ENCODE results near the gene HORMAD2.

HORMAD2 gene

GRCh38 chr22:30079952-30080533 is at the start of gene HORMAD2:
Gene HORMAD2 (plus strand): TSS chr22:30080464. CDS start chr22:30093953, 13,489 bp downstream.
- DNase-seq (ENCODE audit: low spot score), result no peak

- DNase-seq (ENCODE audit: low spot score), result no peak
Observed at GRCh38 chr22:30031328-30031727, 48.9 kb upstream of the HORMAD2 start.

- DNase-seq (ENCODE audit: low spot score), result no peak
Observed at GRCh38 chr22:30031764-30032455, 48.4 kb upstream of the HORMAD2 start.

- DNase-seq (ENCODE audit: low spot score), result no peak
Observed at GRCh38 chr22:30033137-30033536, 47.1 kb upstream of the HORMAD2 start.

- no peak for DNase-seq (ENCODE audit: low spot score)
Observed at GRCh38 chr22:30033901-30034300, 46.4 kb upstream of the HORMAD2 start.

GRCh38 chr22:30036656-30037055 is 43.6 kb upstream of the HORMAD2 start:
- no peak for DNase-seq (ENCODE audit: low spot score)

- no peak for DNase-seq (ENCODE audit: low spot score)
Observed at GRCh38 chr22:30038219-30038618, 42.0 kb upstream of the HORMAD2 start.

GRCh38 chr22:30040499-30041260 is 39.6 kb upstream of the HORMAD2 start:
- no peak for DNase-seq (ENCODE audit: low spot score)

GRCh38 chr22:30041475-30041874 is 38.8 kb upstream of the HORMAD2 start:
- DNase-seq (ENCODE audit: low spot score), result no peak

- no peak for DNase-seq (ENCODE audit: low spot score)
Observed at GRCh38 chr22:30041881-30042280, 38.4 kb upstream of the HORMAD2 start.

- no peak for DNase-seq (ENCODE audit: low spot score)
Observed at GRCh38 chr22:30043161-30043560, 37.1 kb upstream of the HORMAD2 start.

GRCh38 chr22:30044369-30044768 is 35.9 kb upstream of the HORMAD2 start:
- DNase-seq (ENCODE audit: low spot score), result no peak

- DNase-seq (ENCODE audit: low spot score), result no peak
Observed at GRCh38 chr22:30044881-30045493, 35.3 kb upstream of the HORMAD2 start.

GRCh38 chr22:30045494-30045887 is 34.8 kb upstream of the HORMAD2 start:
- no peak for DNase-seq (ENCODE audit: low spot score)

- DNase-seq (ENCODE audit: low spot score), result no peak
Observed at GRCh38 chr22:30045901-30046715, 34.2 kb upstream of the HORMAD2 start.

GRCh38 chr22:30046716-30047363 is 33.4 kb upstream of the HORMAD2 start:
- no peak for DNase-seq (ENCODE audit: low spot score)

- no peak for DNase-seq (ENCODE audit: low spot score)
Observed at GRCh38 chr22:30047364-30047738, 32.9 kb upstream of the HORMAD2 start.

- no peak for DNase-seq (ENCODE audit: low spot score)
Observed at GRCh38 chr22:30048681-30049080, 31.6 kb upstream of the HORMAD2 start.

- DNase-seq (ENCODE audit: low spot score), result no peak
Observed at GRCh38 chr22:30054067-30054763, 26.0 kb upstream of the HORMAD2 start.

- DNase-seq (ENCODE audit: low spot score), result peak; percentile 83
Observed at GRCh38 chr22:30054764-30055069, 25.5 kb upstream of the HORMAD2 start.

- DNase-seq (ENCODE audit: low spot score), result no peak
Observed at GRCh38 chr22:30056015-30056414, 24.2 kb upstream of the HORMAD2 start.
